C4-2B (cell line): ENCODE measurements around the gene NF2.

Experiments used
- CTCF ChIP-seq: fragments of 450-650 bp; conservative IDR thresholded peaks from 2 replicates; pipeline ENCODE4 v1.5.1; 2017; ENCODE audit warnings: mild to moderate bottlenecking
- ZFX ChIP-seq: fragments of 450-650 bp; IDR thresholded peaks from 2 replicates; pipeline ENCODE4 v1.6.1; 2017

GRCh38 chr22:29663180-29663821 is 59.9 kb downstream of the NF2 start:
- TF ChIP-seq CTCF = no peak
- TF ChIP-seq ZFX = no peak
